ENCODE results near the gene PPM1M.
"Not testable (repeated sequence)": the region's sequence is repeated elsewhere in the genome, so short reads cannot be mapped to it uniquely, and the experiment has no call there.

The PPM1M gene

GRCh38 chr3:52270252-52270754, 24.7 kb downstream of the PPM1M start:
- no peak for DNase-seq (ENCODE audit: low spot score)
- no peak for TF ChIP-seq CTCF (IDR thresholded peaks at IDR 0.05; ENCODE audit: extremely low read depth, insufficient read depth, missing control alignments)
- in situ Hi-C loops (cut with MboI; ENCODE audit: low pct_unique_long_range_greater_than_20kb, low sequenced_read_pairs, unreplicated experiment): no loop called here

- in situ Hi-C loops (cut with MboI; ENCODE audit: low pct_unique_long_range_greater_than_20kb, low sequenced_read_pairs, unreplicated experiment); DNase-seq (ENCODE audit: low spot score): not testable (repeated sequence)
These were observed 26.6 kb downstream of the PPM1M start for GRCh38 chr3:52272172-52272571.

- in situ Hi-C loops (cut with MboI; ENCODE audit: low pct_unique_long_range_greater_than_20kb, low sequenced_read_pairs, unreplicated experiment): no loop called here
- no peak for TF ChIP-seq CTCF (IDR thresholded peaks at IDR 0.05; ENCODE audit: extremely low read depth, insufficient read depth, missing control alignments)
- DNase-seq (ENCODE audit: low spot score): no peak
These were observed 27.3 kb downstream of the PPM1M start for GRCh38 chr3:52272831-52273230.

GRCh38 chr3:52274781-52275180, 29.2 kb downstream of the PPM1M start:
- in situ Hi-C loops (cut with MboI; ENCODE audit: low pct_unique_long_range_greater_than_20kb, low sequenced_read_pairs, unreplicated experiment); DNase-seq (ENCODE audit: low spot score): not testable (repeated sequence)

GRCh38 chr3:52277071-52277964, 31.8 kb downstream of the PPM1M start:
- peak; percentile 65 for DNase-seq (ENCODE audit: low spot score)
- TF ChIP-seq CTCF (IDR thresholded peaks at IDR 0.05; ENCODE audit: extremely low read depth, insufficient read depth, missing control alignments): no peak
- in situ Hi-C loops (cut with MboI; ENCODE audit: low pct_unique_long_range_greater_than_20kb, low sequenced_read_pairs, unreplicated experiment): no loop called here

- DNase-seq (ENCODE audit: low spot score): peak; percentile 65
- in situ Hi-C loops (cut with MboI; ENCODE audit: low pct_unique_long_range_greater_than_20kb, low sequenced_read_pairs, unreplicated experiment): no loop called here
- peak; percentile 36 for TF ChIP-seq CTCF (IDR thresholded peaks at IDR 0.05; ENCODE audit: extremely low read depth, insufficient read depth, missing control alignments)
These were observed 32.5 kb downstream of the PPM1M start for GRCh38 chr3:52277972-52278509.

GRCh38 chr3:52278510-52279069, 33.0 kb downstream of the PPM1M start, which contains the start of gene WDR82:
TSS of gene WDR82 (minus strand) at chr3:52278649. CDS start at chr3:52278361, 288 bp downstream.
- peak; percentile 97 for DNase-seq (ENCODE audit: low spot score)
- peak; percentile 44 for TF ChIP-seq CTCF (IDR thresholded peaks at IDR 0.05; ENCODE audit: extremely low read depth, insufficient read depth, missing control alignments)
- in situ Hi-C loops (cut with MboI; ENCODE audit: low pct_unique_long_range_greater_than_20kb, low sequenced_read_pairs, unreplicated experiment): no loop called here
